H1 (cell line): ENCODE measurements around the gene DTNB.

ENCODE experiments used
- BCL11A ChIP-seq, 2 experiments: IDR thresholded peaks; one replicate each; pipeline ENCODE4 v1.6.1; 2011; ENCODE audit warnings: low read depth in 2 of 2, low read length in 2 of 2, mild to moderate bottlenecking in 2 of 2
- FOSL1 ChIP-seq: IDR thresholded peaks from 2 replicates; pipeline ENCODE4 v1.6.1; 2011; ENCODE audit warnings: mild to moderate bottlenecking, low read depth, low read length, moderate library complexity; ENCODE audit not compliant: insufficient read depth
- HDAC6 ChIP-seq: IDR thresholded peaks from one replicate; pipeline ENCODE4 v1.7.1; 2012; ENCODE audit warnings: low read depth, mild to moderate bottlenecking, inconsistent platforms, low read length, moderate library complexity
- MAX ChIP-seq: IDR thresholded peaks from 2 replicates; pipeline ENCODE4 v1.6.1; 2012; ENCODE audit warnings: inconsistent platforms
- POLR2A ChIP-seq, 2 experiments: IDR thresholded peaks; 1 replicate in 1 of 2; 2 replicates in 1 of 2; pipeline ENCODE4 v1.6.1; 2011; ENCODE audit warnings: low read depth in 2 of 2, low read length in 2 of 2, mild to moderate bottlenecking in 2 of 2; ENCODE audit errors: control extremely low read depth in 1 of 2
- POLR2AphosphoS5 ChIP-seq: IDR thresholded peaks from 2 replicates; pipeline ENCODE4 v1.6.1; 2011; ENCODE audit warnings: low read depth, low read length
- RAD21 ChIP-seq, 2 experiments: IDR thresholded peaks in 1 of 2; conservative IDR thresholded peaks in 1 of 2; 2 replicates each; pipeline ENCODE4 v1.6.1; 2011; ENCODE audit warnings: low read depth in 2 of 2, low read length in 2 of 2, improper control_type of control experiment in 1 of 2, inconsistent platforms in 1 of 2, mild to moderate bottlenecking in 1 of 2, moderate library complexity in 1 of 2
- RBBP5 ChIP-seq: IDR thresholded peaks from 2 replicates; pipeline ENCODE4 v1.7.1; 2012; ENCODE audit warnings: low read depth, mild to moderate bottlenecking, inconsistent platforms, low read length, moderate library complexity, borderline replicate concordance
- TEAD4 ChIP-seq: IDR thresholded peaks from 2 replicates; pipeline ENCODE4 v1.6.1; 2012; ENCODE audit warnings: low read depth, low read length, inconsistent platforms, mixed read lengths

- TF ChIP-seq POLR2A (IDR thresholded peaks at IDR 0.05; ENCODE audit: control extremely low read depth in 1 of 2, low read depth in 2 of 2, low read length in 2 of 2) (no peak), RBBP5 (no peak), BCL11A (IDR thresholded peaks at IDR 0.05; ENCODE audit: low read depth in 2 of 2, low read length in 2 of 2) (no peak), MAX (no peak), TEAD4 (no peak), FOSL1 (no peak), HDAC6 (no peak), RAD21 (IDR thresholded peaks at IDR 0.05 in 1 of 2, conservative IDR thresholded peaks at IDR 0.05 in 1 of 2; ENCODE audit: low read depth in 2 of 2, low read length in 2 of 2) (peak; percentile 49 to 58), POLR2AphosphoS5 (no peak)
Measured at GRCh38 chr2:25567406-25567805, 106.0 kb downstream of the DTNB start.
